GM19043 (cell line): ENCODE results near the gene SSX4.
"Not testable (repeated sequence)": the region's sequence is repeated elsewhere in the genome, so short reads cannot be mapped to it uniquely, and the experiment has no call there.

Experiments used
- ATAC-seq: cut with Tn5 transposase; IDR thresholded peaks from one replicate; pipeline ENCODE4 v1.9.1; 2021; ENCODE audit warnings: low read depth; ENCODE audit not compliant: unreplicated experiment

Gene SSX4, protein sequence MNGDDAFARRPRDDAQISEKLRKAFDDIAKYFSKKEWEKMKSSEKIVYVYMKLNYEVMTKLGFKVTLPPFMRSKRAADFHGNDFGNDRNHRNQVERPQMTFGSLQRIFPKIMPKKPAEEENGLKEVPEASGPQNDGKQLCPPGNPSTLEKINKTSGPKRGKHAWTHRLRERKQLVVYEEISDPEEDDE

GRCh38 chrX:48383239-48383638 is at the start of gene SSX4:
Gene SSX4, plus strand, starts transcription at chrX:48383539. Its CDS starts 515 bp downstream, at chrX:48384054.
- not testable (repeated sequence) for ATAC-seq

GRCh38 chrX:48346059-48346458 is 37.3 kb upstream of the SSX4 start:
- ATAC-seq: not testable (repeated sequence)

- not testable (repeated sequence) for ATAC-seq
Measured at GRCh38 chrX:48356315-48357094, 26.8 kb upstream of the SSX4 start, which contains the start of gene SSX3. Gene SSX3, minus strand, starts transcription at chrX:48356703. Its CDS starts 1,454 bp downstream, at chrX:48355249.

DNA sequence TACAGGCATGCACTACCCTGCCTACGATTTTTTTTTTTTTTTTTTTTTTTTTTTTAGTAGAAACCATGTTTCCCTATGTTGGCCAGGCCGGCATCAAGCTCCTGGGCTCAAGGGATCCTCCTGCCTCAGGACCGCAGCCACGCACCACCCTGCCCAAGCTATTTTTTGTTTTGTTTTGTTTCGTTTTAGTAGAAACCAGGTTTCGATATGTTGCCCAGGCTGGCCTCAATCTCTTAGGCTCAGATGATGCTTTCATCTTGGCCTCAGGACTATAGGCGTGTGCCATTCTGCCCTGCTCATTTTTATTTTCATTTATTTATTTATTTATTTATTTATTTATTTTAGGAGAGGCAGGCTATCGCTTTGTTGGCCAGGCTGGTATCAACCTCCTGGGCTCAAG is 25.7 kb upstream of the SSX4 start:
- ATAC-seq: no peak

GRCh38 chrX:48359281-48359680 is 24.1 kb upstream of the SSX4 start:
- not testable (repeated sequence) for ATAC-seq

DNA sequence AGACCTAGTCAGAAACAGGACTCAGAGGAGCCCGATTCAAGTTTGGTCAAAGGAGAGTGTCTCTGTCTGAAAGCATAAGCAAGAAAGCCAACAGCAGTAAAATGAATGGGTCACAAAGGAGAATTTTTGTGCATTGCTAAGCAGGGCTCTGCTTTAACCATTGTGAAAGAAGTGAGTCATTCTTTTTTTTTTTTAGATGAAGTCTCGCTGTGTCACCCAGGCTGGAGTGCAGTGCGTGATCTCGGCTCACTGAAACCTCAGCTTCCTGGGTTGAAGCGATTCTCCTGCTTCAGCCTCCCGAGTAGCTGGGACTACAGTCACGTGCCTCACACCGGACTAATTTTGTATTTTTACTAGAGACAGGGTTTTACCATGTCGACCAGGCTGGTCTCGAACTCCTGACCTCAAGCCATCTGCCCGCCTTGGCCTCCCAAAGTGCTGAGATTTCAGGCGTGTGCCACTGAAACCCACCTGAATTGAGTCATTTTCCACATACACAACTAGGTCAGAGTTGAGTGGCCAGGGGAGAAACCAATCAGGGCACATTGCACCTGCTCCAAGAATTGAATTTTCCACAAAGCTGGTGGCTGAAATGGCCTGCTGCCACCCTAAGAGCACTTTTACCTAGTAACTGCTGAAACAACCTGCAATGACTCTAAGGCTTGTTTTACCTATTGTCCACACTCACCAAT is 15.5 kb upstream of the SSX4 start:
- ATAC-seq: not testable (repeated sequence)

DNA sequence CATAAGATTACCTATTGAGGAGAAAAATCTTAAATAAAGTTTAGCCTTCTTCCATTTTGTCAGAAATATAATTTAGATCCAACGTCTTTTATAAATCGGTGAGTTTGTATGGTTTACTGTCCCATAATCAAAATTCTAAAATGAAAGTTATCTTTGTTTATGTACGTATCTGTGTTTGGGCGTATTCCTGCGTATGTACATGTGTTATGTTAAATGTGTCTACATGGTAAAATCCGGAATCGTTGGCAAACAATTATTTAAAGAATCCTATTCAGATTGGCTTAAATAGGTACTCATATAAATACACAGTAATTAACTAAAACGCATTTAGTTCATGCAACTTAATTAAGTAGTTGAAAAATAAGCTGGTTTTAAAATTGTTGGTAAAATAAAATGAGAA is 12.9 kb upstream of the SSX4 start:
- ATAC-seq: not testable (repeated sequence)

DNA sequence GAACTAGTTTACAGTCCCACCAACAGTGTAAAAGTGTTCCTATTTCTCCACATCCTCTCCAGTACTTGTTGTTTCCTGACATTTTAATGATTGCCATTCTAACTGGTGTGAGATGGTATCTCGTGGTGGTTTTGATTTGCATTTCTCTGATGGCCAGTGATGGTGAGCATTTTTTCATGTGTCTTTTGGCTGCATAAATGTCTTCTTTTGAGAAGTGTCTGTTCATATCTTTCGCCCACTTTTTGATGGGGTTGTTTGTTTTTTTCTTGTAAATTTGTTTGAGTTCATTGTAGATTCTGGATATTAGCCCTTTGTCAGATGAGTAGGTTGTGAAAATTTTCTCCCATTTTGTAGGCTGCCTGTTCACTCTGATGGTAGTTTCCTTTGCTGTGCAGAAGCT is 13.6 kb downstream of the SSX4 start:
- not testable (repeated sequence) for ATAC-seq

- not testable (repeated sequence) for ATAC-seq
Measured at GRCh38 chrX:48397825-48398224, 14.5 kb downstream of the SSX4 start.

- ATAC-seq: not testable (repeated sequence)
Measured at GRCh38 chrX:48411860-48412259, 28.5 kb downstream of the SSX4 start, which contains the start of gene SSX4B. Gene SSX4B, minus strand, starts transcription at chrX:48411960. Its CDS starts 588 bp downstream, at chrX:48411372.

DNA sequence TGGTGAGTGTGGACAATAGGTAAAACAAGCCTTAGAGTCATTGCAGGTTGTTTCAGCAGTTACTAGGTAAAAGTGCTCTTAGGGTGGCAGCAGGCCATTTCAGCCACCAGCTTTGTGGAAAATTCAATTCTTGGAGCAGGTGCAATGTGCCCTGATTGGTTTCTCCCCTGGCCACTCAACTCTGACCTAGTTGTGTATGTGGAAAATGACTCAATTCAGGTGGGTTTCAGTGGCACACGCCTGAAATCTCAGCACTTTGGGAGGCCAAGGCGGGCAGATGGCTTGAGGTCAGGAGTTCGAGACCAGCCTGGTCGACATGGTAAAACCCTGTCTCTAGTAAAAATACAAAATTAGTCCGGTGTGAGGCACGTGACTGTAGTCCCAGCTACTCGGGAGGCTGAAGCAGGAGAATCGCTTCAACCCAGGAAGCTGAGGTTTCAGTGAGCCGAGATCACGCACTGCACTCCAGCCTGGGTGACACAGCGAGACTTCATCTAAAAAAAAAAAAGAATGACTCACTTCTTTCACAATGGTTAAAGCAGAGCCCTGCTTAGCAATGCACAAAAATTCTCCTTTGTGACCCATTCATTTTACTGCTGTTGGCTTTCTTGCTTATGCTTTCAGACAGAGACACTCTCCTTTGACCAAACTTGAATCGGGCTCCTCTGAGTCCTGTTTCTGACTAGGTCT is 43.8 kb downstream of the SSX4 start:
- ATAC-seq: not testable (repeated sequence)

DNA sequence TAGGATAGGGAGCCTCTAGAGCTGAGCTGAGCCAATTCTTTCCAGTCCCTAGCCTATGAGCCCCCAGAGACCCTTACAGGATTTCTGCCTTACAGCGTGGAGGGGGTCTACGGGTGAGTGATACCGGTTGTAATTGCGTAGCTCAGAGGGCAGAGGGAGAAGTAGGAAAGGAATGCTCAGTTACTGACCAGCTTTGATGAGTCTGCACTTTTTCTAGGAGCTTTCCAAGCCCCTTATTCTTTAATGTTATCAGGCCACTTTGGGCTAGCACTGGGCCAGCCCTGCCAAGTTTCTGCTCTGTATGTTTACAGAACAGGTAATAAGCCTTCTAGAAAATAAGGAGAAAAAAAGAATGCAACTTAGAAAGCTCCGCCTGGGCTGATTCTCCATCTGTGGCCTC is 46.3 kb downstream of the SSX4 start:
- ATAC-seq: not testable (repeated sequence)

GRCh38 chrX:48430166-48430565 is 46.8 kb downstream of the SSX4 start:
- not testable (repeated sequence) for ATAC-seq

DNA sequence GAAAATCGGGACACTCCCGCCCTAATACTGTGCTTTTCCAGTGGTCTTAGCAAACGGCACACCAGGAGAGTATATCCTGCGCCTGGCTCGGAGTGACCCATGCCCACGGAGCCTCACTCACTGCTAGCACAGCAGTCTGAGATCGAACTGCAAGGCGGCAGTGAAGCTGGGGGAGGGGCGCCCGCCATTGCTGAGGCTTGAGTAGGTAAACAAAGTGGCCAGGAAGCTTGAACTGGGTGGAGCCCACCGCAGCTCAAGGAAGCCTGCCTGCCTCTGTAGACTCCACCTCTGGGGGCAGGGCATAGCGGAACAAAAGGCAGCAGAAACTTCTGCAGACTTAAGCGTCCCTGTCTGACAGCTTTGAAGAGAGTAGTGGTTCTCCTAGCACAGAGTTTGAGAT is 50.4 kb downstream of the SSX4 start:
- not testable (repeated sequence) for ATAC-seq
